HG02610 (cell line): ENCODE measurements around the gene LANCL2.

ENCODE experiments used
- ATAC-seq: cut with Tn5 transposase; IDR thresholded peaks from one replicate; pipeline ENCODE4 v1.9.1; 2021; ENCODE audit warnings: mild to moderate bottlenecking, moderate library complexity; ENCODE audit not compliant: unreplicated experiment

LANCL2 gene

DNA sequence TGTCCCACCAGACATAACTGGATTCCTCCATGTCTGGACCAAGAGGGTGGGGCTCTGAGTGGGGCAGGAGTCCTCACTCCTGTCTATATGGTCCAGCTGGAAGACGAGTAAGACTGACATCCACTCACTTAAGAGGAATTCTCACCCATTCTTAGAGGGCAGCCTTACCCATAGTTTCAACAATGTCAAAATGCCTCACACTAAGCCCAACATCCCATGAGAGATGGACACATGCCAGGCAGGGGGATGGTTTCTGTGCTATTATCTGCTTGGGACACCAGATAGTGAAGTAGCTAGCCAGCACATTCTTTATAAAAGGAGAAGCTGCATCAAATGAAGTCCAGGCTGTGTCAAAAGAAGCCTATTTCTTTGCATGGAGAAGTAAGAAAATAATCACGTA is 4.7 kb upstream of the LANCL2 start:
- ATAC-seq, result no peak

DNA sequence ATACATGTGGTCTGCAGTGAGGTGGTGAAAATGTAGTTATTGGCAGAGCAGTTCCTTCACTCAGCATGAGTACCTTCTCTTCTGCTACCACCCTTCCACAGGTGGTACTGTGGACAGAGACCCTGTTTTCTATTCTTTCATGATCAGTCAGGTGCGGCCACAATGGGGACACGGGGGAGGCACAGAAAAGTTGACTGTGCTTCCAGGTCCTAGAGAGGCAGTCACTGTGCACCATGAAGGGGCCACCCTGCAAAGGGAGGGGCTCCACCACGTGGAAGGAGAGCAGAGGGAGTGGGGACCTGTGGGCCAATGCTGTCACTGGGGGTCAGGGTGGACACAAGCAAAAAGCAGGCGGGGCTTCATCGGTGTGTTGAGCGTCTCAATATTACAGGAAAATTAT is 3.6 kb upstream of the LANCL2 start:
- ATAC-seq, result no peak

DNA sequence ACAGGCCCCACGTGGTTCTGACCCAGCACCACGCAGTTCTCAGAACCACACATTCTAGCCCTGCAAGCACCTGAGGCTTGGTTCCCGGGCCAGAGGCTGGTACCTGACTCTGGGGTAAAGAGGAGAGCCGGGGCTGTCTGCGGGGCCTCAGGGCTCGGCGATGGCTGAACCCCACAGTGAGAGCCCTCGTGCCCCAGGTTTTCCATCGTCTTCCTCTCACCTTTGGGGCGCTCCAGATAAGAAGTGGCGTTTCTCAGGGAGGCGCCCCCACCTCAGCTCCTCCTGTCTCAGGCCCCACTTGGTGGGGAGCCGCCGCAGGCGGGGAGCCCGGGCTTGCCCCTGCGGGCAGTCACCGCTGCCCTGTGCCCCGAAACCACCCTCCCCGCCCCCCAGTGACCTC is 2.2 kb upstream of the LANCL2 start:
- ATAC-seq, result no peak

DNA sequence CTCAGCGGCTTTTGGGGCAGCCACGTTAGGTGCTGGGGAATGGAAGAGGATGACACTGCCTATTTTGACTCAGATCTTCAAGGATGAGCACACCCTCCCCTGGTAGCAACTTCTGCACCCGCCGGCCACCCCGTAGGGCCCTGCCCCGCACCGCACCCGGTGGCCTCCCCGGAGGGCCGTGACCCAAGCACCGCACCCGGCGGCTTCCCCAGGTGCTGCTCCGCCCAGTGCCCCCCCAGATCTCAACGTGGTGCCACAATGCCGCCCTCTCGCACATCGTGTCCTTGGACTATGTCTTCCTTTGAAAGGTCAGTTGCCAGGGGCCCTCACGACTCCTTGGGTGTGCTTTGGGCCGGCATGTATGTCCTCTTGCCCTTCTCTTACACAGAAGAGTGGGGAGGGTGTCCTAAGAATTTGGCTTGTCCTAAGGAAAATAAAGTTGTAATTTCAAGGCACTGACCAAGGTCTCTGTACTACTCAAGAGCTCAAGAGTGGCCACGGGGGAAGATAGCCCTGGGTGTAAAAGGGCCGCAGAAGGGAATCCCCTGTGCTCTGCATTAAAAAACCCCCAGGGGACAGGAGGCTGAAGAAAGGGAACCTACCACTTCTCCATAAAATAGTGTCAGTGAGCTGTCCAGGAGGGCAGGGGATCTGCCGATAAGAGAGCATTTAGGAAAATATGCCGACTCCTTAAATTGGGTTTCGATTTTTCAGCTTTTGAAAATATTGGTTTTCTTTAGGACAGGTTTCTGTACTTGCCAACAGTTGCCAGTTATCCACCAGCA is 1.6 kb upstream of the LANCL2 start:
- ATAC-seq, result no peak

- peak; percentile 80 for ATAC-seq
Observed at GRCh38 chr7:55365675-55366460, 731 bp downstream of the LANCL2 start.

GRCh38 chr7:55366461-55367070 is 1.4 kb downstream of the LANCL2 start:
- peak; percentile 25 for ATAC-seq

DNA sequence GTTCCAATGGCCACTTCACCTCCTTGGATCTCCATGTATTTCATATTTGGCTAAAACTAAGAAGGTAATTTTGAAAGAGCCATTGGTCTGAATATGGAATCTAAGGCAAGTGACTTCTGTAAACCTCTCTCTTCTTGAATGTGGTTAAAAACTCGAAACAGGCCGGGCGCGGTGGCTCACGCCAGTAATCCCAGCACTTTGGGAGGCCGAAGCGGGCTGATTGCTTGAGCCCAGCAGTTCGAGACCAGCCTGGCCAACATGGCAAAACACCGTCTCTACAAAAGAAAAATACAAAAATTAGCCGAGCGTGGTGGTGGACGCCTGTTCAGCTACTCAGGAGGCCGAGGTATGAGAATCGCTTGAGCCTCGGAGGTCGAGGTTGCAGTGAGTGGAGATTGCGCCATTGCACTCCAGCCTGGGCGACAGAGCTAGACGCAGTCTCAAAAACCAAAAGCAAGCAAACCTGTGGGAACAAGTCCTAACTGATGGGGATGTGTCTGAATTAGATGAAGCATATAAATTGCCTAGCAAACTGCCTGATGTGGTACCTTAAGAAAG is 2.2 kb downstream of the LANCL2 start:
- ATAC-seq, result no peak

DNA sequence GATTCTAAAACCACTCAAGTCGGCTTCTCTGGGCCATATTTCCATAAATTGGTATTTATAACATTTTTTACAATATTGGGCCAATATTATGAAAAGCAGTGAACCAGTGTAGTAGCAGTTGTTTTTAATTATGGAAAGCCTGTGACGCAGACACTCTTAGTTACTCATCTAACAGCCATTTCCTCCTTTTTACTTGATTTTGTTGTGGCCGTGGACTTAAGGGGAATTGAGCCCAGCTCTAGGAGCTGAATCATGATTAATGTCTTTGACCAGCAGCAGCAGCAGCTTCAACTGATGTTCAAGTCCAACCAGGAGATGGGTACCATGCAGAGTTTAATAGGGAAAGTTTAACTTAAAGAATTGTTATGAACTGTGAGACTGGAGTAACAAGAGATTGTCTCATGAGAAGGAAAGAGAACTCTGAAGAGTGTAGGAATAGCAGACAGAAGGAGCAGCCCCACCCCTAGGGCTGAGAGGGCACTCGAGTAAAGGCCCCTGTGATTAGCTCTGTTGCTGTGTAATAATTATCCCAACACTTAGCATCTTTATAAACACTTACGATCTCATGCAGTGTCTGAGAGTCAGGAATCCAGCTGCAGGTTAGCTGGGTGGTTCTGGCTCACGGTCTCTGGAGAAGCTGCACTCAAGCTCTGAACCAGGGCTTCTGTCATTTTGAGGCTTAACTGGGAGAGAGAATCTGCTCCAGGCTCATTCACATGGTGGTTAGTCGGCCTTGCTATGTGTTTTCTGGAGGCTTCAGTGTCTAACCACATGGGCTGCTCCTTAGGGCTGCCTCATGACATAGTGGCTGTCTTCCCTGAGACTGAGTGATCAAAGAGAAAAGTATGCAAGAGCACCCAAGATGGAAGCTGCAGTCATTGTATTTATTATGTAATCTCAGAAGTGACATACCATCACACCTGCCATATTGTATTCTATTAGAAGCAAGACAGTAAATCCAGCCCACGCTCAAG is 4.6 kb downstream of the LANCL2 start:
- ATAC-seq, result no peak

DNA sequence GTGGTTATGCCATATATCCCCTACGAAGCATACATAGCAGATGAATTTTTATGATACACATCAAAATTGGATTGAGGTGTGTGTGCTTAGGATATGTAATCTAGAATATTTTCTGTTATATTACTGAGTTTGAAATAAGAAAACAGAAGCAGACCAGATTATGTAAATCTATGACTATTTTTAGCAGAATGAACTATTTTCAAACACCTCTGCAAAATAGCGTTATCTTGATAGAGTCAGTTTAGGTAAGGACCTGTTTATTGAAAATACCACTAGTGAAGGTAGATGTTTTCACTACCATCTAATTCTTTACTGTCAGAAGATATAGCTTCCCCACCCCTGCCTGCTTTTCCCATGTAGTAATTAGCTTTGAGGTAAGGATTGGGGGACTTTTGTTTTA is 9.1 kb downstream of the LANCL2 start:
- ATAC-seq, result no peak

GRCh38 chr7:55375237-55375636 is 10.1 kb downstream of the LANCL2 start:
- ATAC-seq, result no peak

- ATAC-seq, result no peak
Observed at GRCh38 chr7:55377162-55377817, 12.2 kb downstream of the LANCL2 start.

DNA sequence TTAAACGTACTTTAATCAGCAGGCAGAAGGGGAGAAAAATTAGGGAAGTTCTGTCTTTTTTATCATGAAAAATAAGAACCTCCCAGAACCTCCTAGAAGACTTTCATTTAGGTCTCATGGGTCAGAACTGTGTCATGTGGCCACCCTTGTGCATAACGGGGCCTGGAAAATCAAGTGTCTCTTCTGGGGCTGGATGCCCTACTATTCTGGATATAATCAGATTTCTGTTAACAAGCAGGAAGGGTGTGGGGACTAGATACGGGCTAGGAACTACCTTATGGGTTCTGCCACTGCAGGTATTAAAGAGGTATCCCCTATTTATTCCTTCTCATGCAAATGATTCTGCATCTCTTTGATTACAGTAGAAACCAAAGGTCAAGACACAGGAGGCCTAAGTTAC is 14.1 kb downstream of the LANCL2 start:
- no peak for ATAC-seq

DNA sequence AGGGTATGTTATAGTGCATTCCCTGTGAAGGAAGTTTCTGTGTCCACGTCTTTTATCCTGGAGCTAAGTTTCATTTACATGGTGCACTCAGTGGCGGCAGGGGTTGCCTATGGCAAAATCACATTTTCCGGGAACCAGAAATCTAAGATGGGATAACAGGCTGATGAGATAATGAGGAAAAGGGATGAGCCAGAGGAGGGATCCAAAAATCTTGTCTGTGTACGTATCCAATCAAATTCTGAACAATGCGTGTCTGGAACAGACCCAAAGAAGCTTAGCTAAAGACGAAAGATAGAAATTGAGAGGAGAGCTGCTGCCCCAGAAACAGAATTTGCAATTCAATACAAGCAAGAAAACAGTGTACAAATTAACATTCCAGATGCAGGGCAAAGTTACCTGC is 16.1 kb downstream of the LANCL2 start:
- no peak for ATAC-seq

DNA sequence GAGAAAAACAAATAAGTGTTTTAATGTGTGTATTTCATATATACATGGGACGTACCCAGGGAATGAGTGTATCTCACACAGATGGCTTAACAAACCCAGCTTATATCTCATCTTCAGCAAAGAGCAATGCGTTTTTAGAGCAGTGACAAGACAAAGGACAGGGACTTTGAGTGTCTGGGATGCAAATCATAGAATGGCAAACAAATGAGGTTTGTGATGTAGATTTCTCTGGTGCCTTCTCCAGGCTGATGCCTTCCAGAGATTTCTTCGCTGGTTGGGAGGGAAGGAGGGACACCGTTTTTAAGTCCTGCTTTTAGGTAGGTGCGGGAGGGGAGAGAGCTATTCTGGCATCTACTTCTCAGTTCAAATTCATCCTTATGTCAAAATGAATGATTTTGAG is 16.6 kb downstream of the LANCL2 start:
- ATAC-seq, result no peak

DNA sequence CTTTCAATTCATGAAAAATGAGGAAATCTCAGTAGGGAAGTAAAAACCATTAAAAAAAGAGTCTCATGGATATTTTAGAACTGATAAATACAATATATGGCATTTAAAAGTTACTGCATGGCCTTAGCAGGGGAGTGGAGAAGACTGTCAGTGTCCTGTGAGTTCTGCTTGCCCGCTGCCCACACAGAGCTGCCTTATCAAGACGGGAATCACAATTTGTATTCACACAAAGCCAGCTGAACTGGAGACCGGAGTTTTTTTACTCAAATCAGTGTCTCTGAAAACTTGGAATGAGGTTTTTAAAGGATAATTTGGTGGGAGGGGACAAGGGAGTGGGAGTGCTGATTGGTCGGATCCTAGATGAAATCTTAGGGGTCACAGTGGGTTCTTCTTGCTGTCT is 17.1 kb downstream of the LANCL2 start:
- ATAC-seq, result no peak

DNA sequence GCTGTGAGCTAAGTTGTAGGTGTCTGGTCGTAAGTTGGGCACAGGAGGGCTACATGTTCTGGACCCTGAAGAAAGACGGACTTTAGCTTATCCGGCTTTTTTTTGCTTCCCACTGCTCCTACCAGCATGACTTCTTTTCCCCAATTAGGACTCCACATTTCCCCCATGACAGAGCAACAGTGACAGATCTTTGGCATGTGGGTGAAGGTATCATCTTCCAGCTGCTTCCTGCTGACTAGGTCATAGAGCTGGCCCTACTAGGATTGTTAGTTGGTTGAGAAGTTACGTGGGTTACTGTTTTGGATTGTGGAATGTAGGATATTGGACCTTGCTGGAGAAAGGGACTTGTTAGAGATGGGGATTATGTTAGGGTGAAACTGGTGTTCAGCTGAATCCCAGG is 21.4 kb downstream of the LANCL2 start:
- no peak for ATAC-seq

GRCh38 chr7:55387062-55387965 is 22.2 kb downstream of the LANCL2 start:
- no peak for ATAC-seq

DNA sequence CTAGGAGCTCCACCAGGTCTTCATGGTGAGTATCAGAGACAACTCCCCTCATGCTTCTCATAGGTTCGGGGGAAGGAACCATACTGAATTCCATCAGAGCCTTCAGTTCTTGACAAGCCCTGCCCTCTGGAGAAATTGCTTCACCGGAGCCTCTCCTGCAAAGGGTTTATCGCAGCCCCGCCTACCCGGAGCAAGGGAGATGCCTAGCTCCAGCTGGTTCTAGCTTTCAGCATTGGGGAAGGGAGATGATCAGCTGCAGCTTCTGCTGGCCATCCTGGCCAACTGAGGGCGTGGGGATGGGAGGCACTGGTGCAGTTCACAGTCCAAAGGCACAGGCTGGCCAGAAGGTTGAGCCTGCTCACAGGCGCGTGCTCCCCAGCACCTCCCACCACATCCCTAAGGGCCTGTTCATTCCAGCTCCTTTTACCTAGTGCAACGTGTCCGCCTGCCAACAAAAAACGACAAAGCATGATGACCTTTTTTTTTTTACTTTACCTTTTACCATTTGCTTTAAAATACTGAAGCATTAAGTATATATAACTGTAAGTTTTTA is 31.2 kb downstream of the LANCL2 start:
- ATAC-seq, result no peak

DNA sequence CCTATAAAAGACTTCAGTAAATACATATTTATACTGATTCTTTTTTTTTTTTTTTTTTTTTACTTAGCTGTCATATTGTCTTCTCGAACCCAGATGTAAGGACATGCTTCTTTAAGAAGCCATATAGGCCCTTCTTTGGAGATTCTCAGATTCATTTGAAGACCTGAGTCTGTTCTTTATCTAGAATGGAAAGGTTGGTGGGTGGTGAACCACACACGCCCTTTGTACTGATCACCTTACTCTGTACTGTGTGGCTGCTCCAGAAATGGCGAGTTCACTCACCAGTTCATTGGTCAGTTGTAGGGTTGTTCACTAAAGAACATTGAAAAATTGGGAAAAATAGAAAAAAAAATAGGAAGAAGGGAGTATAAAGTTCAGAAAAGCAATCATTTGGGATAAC is 32.5 kb downstream of the LANCL2 start:
- no peak for ATAC-seq
